ENCODE data around the gene ABI3BP.

- TF ChIP-seq CTCF (IDR thresholded peaks at IDR 0.05) (no peak), EP300 (IDR thresholded peaks at IDR 0.05) (no peak)
These were observed 234.1 kb downstream of the ABI3BP start for GRCh38 chr3:100759159-100759558.

Data from upper lobe of left lung (tissue), 4 donors.